Natural killer cell (primary cell): ENCODE measurements around the gene B3GNT5. TPM values are rescaled to one million over a fixed set of nuclear protein-coding genes. Genes with fewer than 3 reads are reported as not detected.
A peak's percentile ranks its signal among the peaks of the same experiment; 100 is the strongest.

Experiments used
- ATAC-seq, 3 donors: fragments of 150-1000 bp in 2 of 3; fragments of 200-7000 bp in 1 of 3; cut with Tn5 transposase; 1 replicate in 1 of 3; 2 replicates in 2 of 3; pipeline ENCODE4 v1.10.0; 2021; ENCODE audit warnings: mild to moderate bottlenecking in 2 of 3, moderate library complexity in 2 of 3
- DNase-seq, 2 donors: peaks; one replicate each; pipeline versions ENCODE4 v3.0.0 to v3.0.0-alpha.2; 2013 to 2021; ENCODE audit warnings: mixed read lengths in 1 of 2
- H3K27ac ChIP-seq: one replicate; pipeline ENCODE4 v1.5.1; 2013; ENCODE audit warnings: mild to moderate bottlenecking, low read length
- H3K27me3 ChIP-seq: one replicate; pipeline ENCODE4 v1.6.1; 2013; ENCODE audit warnings: low read length; ENCODE audit not compliant: control insufficient read depth, insufficient read depth
- H3K36me3 ChIP-seq: one replicate; pipeline ENCODE4 v1.6.1; 2013; ENCODE audit warnings: low read length; ENCODE audit not compliant: control insufficient read depth, insufficient read depth
- H3K4me1 ChIP-seq: one replicate; pipeline ENCODE4 v1.6.1; 2013; ENCODE audit warnings: low read length; ENCODE audit not compliant: control insufficient read depth, insufficient read depth
- H3K4me3 ChIP-seq: one replicate; pipeline ENCODE4 v1.5.1; 2013; ENCODE audit warnings: low read length
- H3K9me3 ChIP-seq: one replicate; pipeline ENCODE4 v1.6.1; 2013; ENCODE audit warnings: low read length; ENCODE audit not compliant: control insufficient read depth, insufficient read depth
- H3K27ac Mint-ChIP-seq, 2 donors: one replicate each; pipeline ENCODE4 v1.8.0; 2022; ENCODE audit warnings: mild to moderate bottlenecking in 2 of 2, mixed read lengths in 2 of 2, moderate library complexity in 1 of 2
- H3K27me3 Mint-ChIP-seq, 2 donors: one replicate each; pipeline ENCODE4 v1.8.0; 2022; ENCODE audit warnings: low read depth in 2 of 2, mixed read lengths in 2 of 2
- H3K36me3 Mint-ChIP-seq: one replicate; pipeline ENCODE4 v1.8.0; 2022; ENCODE audit warnings: mixed read lengths
- H3K4me1 Mint-ChIP-seq, 2 donors: one replicate each; pipeline ENCODE4 v1.8.0; 2022; ENCODE audit warnings: mixed read lengths in 2 of 2
- H3K4me3 Mint-ChIP-seq: one replicate; pipeline ENCODE4 v1.8.0; 2022; ENCODE audit warnings: mild to moderate bottlenecking, moderate library complexity, mixed read lengths
- H3K9me3 Mint-ChIP-seq, 2 donors: one replicate each; pipeline ENCODE4 v1.8.0; 2022; ENCODE audit warnings: mixed read lengths in 2 of 2
- CTCF ChIP-seq: fragments of 200-600 bp; IDR thresholded peaks from one replicate; pipeline ENCODE4 v1.8.0; 2022; ENCODE audit warnings: antibody characterized with exemption
- WGBS: methylation state at CpG from one replicate; pipeline ENCODE4 v1.1.7; 2013; ENCODE audit warnings: missing lambda C conversion rate; ENCODE audit not compliant: insufficient coverage; 5-methylcytosine and 5-hydroxymethylcytosine counted together
- intact Hi-C: fragments of 100-400 bp; cut with micrococcal nuclease; formaldehyde crosslinking; loops from one replicate; pipeline ENCODE4 v1.14.2; 2022
- total RNA-seq, 4 donors: library from RNA; stranded (reverse); fragments of 120-200 nt in 1 of 4; gene quantifications; one replicate each; pipeline versions ENCODE4 v1.2.3 to v1.2.4, GENCODE V29; 2013 to 2022

The B3GNT5 gene
- total RNA-seq, 3 donors from 2014 or later (not counting 1 experiment from before 2014, with no cell fraction given): 1.2 to 4.5 (median 3.4) TPM

- no peaks in the 10 kb centered on the region for H3K4me1 Mint-ChIP-seq
- no peaks in the 10 kb centered on the region for H3K9me3 ChIP-seq
- ATAC-seq (peak in 1 of 3 donors; percentile 24), DNase-seq (no peak)
- H3K36me3 Mint-ChIP-seq: no peaks in the 10 kb centered on the region
- no peaks in the 10 kb centered on the region for H3K27me3 ChIP-seq
- H3K27me3 Mint-ChIP-seq: peaks cover 0 to 5% of the 10 kb centered on the region in 2 donors
- 89% methylated on average over 2 of the region's 4 CpGs for WGBS
- H3K4me1 ChIP-seq: no peaks in the 10 kb centered on the region
- no peak overlapping the region for H3K27ac Mint-ChIP-seq
- no peak for TF ChIP-seq CTCF
- no peak overlapping the region for H3K4me3 Mint-ChIP-seq
- H3K9me3 Mint-ChIP-seq: no peaks in the 10 kb centered on the region
- no peak overlapping the region for H3K27ac ChIP-seq
- H3K4me3 ChIP-seq: no peak overlapping the region
- no peaks in the 10 kb centered on the region for H3K36me3 ChIP-seq
- intact Hi-C loops: no loop called here
Observed at GRCh38 chr3:183278479-183279088, 25.5 kb downstream of the B3GNT5 start.

- H3K27ac ChIP-seq: no peak overlapping the region
- H3K4me3 Mint-ChIP-seq: no peak overlapping the region
- H3K4me3 ChIP-seq: no peak overlapping the region
- H3K4me1 Mint-ChIP-seq: no peaks in the 10 kb centered on the region
- peaks cover 0 to 5% of the 10 kb centered on the region in 2 donors for H3K27me3 Mint-ChIP-seq
- H3K27me3 ChIP-seq: no peaks in the 10 kb centered on the region
- no peak for DNase-seq
- no peaks in the 10 kb centered on the region for H3K36me3 Mint-ChIP-seq
- H3K27ac Mint-ChIP-seq: no peak overlapping the region
- TF ChIP-seq CTCF: no peak
- no peaks in the 10 kb centered on the region for H3K9me3 Mint-ChIP-seq
- H3K36me3 ChIP-seq: no peaks in the 10 kb centered on the region
- intact Hi-C loops: no loop called here
- 100% methylated on average over 2 of the region's 3 CpGs for WGBS
- no peaks in the 10 kb centered on the region for H3K4me1 ChIP-seq
- no peaks in the 10 kb centered on the region for H3K9me3 ChIP-seq
- no peak for ATAC-seq
Observed at GRCh38 chr3:183279371-183279770, 26.3 kb downstream of the B3GNT5 start.

- H3K27me3 ChIP-seq: no peaks in the 10 kb centered on the region
- Mint-ChIP-seq H3K4me1 (peaks cover 14% of the 10 kb centered on the region in 2 donors), H3K36me3 (no peaks in the 10 kb centered on the region), H3K27me3 (no peaks in the 10 kb centered on the region), H3K27ac (no peak overlapping the region), H3K4me3 (no peak overlapping the region), H3K9me3 (no peaks in the 10 kb centered on the region)
- no peak for DNase-seq
- intact Hi-C loops: loop anchor here (10.0 kb wide), 1 partner anchor 274 kb away; the partner anchor contains the start of gene KLHL6
- H3K4me3 ChIP-seq: no peak overlapping the region
- H3K9me3 ChIP-seq: no peaks in the 10 kb centered on the region
- ATAC-seq: no peak
- no peak overlapping the region for H3K27ac ChIP-seq
- no peaks in the 10 kb centered on the region for H3K36me3 ChIP-seq
- H3K4me1 ChIP-seq: peaks cover 11% of the 10 kb centered on the region
- WGBS: 85% methylated on average over 7 of the region's 8 CpGs
- no peak for TF ChIP-seq CTCF
Observed at GRCh38 chr3:183281126-183281797, 28.2 kb downstream of the B3GNT5 start.
